DND-41 (cell line): ENCODE measurements around the gene LYG2.

Experiments used
- CTCF ChIP-seq: IDR thresholded peaks from 2 replicates; pipeline ENCODE4 v1.5.1; 2012; ENCODE audit warnings: borderline replicate concordance, low read length, moderate library complexity, mild to moderate bottlenecking; ENCODE audit not compliant: poor library complexity, severe bottlenecking; ENCODE audit errors: extremely low read depth
- EZH2 ChIP-seq: IDR thresholded peaks from 3 replicates; pipeline ENCODE4 v1.6.1; 2012; ENCODE audit warnings: borderline replicate concordance, low read depth, mild to moderate bottlenecking, moderate library complexity, low read length, inconsistent platforms; ENCODE audit not compliant: severe bottlenecking

- TF ChIP-seq CTCF = no peak
- no peak for TF ChIP-seq EZH2
These were observed 16.9 kb downstream of the LYG2 start for GRCh38 chr2:99238599-99238998.
